PC-9 (cell line): ENCODE results near the gene NALCN. TPM values are rescaled to one million over a fixed set of nuclear protein-coding genes. Genes with fewer than 3 reads are reported as not detected.

Source experiments
- BruUV-seq: library from RNA; stranded (reverse); fragments of 400-500 nt; replicated peaks from 2 replicates; lab custom pipeline; 2021; lab: Mats Ljungman, UMichigan
- CTCF ChIA-PET: fragments of 300-600 bp; sonication (Branson Sonifier 250); formaldehyde crosslinking; loops from one replicate; lab custom pipeline; 2022; ENCODE audit warnings: antibody characterized with exemption; lab: Charles Lee
- POLR2A ChIA-PET: fragments of 300-600 bp; sonication (Branson Sonifier 250); formaldehyde crosslinking; loops from one replicate; lab custom pipeline; 2022; ENCODE audit warnings: antibody characterized with exemption; ENCODE audit not compliant: unreplicated experiment; lab: Charles Lee
- DNase-seq, 2 experiments: peaks; one replicate each; pipeline versions ENCODE4 v3.0.0 to v3.0.0-alpha.2; 2015 to 2022; ENCODE audit warnings: mixed read lengths in 1 of 2
- H2AFZ ChIP-seq: fragments of 200-600 bp; sonication (generic); 2 replicates; pipeline ENCODE4 v1.8.1; 2017; ENCODE audit warnings: antibody characterized with exemption
- H3F3A ChIP-seq: fragments of 200-600 bp; sonication (generic); 2 replicates; pipeline ENCODE4 v1.8.1; 2017; ENCODE audit warnings: antibody characterized with exemption, mild to moderate bottlenecking, low read depth; ENCODE audit not compliant: insufficient read depth
- H3K27ac ChIP-seq: fragments of 200-600 bp; sonication (generic); 2 replicates; pipeline ENCODE4 v1.6.1; 2016; ENCODE audit warnings: mixed run types
- H3K27me3 ChIP-seq: fragments of 200-600 bp; sonication (generic); 2 replicates; pipeline ENCODE4 v1.6.1; 2016; ENCODE audit warnings: low read depth, mixed run types; ENCODE audit not compliant: insufficient read depth
- H3K36me3 ChIP-seq: fragments of 200-600 bp; sonication (generic); 2 replicates; pipeline ENCODE4 v1.6.1; 2016; ENCODE audit warnings: low read depth, mixed run types
- H3K4me1 ChIP-seq: fragments of 200-600 bp; sonication (generic); replicated peaks from 2 replicates; pipeline ENCODE4 v1.6.1; 2016; ENCODE audit warnings: mixed run types; ENCODE audit not compliant: insufficient read depth
- H3K4me2 ChIP-seq: fragments of 200-600 bp; sonication (generic); 2 replicates; pipeline ENCODE4 v1.6.1; 2017; ENCODE audit warnings: mixed run types
- H3K4me3 ChIP-seq: fragments of 200-600 bp; sonication (generic); 2 replicates; pipeline ENCODE4 v1.6.1; 2016; ENCODE audit warnings: mixed run types
- H3K79me2 ChIP-seq: fragments of 200-600 bp; sonication (generic); 2 replicates; pipeline ENCODE4 v1.6.1; 2017; ENCODE audit warnings: low read depth, mixed run types
- H3K9me2 ChIP-seq: fragments of 200-600 bp; sonication (generic); 2 replicates; pipeline ENCODE4 v1.8.1; 2017; ENCODE audit warnings: mild to moderate bottlenecking; ENCODE audit not compliant: insufficient read depth
- H3K9me3 ChIP-seq: fragments of 200-600 bp; sonication (generic); 2 replicates; pipeline ENCODE4 v1.8.1; 2016; ENCODE audit warnings: low read depth; ENCODE audit not compliant: insufficient read depth
- H4K20me1 ChIP-seq: fragments of 200-600 bp; sonication (generic); 2 replicates; pipeline ENCODE4 v1.8.1; 2017; ENCODE audit not compliant: insufficient read depth
- EZH2 ChIP-seq: fragments of 200-600 bp; sonication (generic); IDR thresholded peaks from 2 replicates; pipeline ENCODE4 v1.8.0; 2017; ENCODE audit warnings: antibody characterized with exemption, low read depth
- intact Hi-C: fragments of 100-400 bp; cut with micrococcal nuclease; formaldehyde crosslinking; loops from one replicate; pipeline ENCODE4 v1.10.0; 2022; ENCODE audit not compliant: unreplicated experiment
- total RNA-seq: library from RNA; stranded (reverse); gene quantifications from 2 replicates; pipeline ENCODE4 v1.2.3, GENCODE V29; 2021
- TF ChIP-seq, protein P1 (sequence below): fragments of 200-600 bp; sonication (generic); conservative IDR thresholded peaks from 2 replicates; pipeline ENCODE4 v1.6.1; 2017; ENCODE audit warnings: mixed run types, antibody characterized with exemption, mild to moderate bottlenecking, moderate library complexity

Gene NALCN
- total RNA-seq, 1 experiment from 2014 or later = 7.7 TPM

DNA sequence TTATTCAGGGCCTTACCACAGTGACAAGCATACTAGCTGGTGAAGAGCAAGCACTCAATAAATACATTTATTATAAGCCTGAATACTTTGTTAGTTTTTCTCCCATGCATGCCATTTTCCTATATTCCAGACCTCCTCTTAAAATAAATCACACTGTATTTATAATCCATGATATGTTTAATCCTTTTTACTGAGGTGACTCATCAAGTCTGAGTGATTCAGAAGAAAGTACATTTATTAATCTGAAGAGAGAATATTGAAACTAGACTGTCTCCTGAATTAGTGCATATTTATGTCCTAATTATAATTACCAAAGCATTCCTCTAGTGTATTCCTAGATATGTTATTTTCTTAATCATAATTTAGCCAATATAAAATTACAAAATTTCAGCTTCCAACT lies 323.3 kb downstream of the NALCN start:
- no peaks in the 10 kb centered on the region for H3F3A ChIP-seq
- BruUV-seq = no TSS peak
- ChIA-PET CTCF (no interaction called here), POLR2A (interaction anchor here (0.7 kb wide), 1 partner anchor 284 kb away, joined by 4 read pairs; no protein-coding TSS in a partner anchor)
- no peak for TF ChIP-seq EZH2
- TF ChIP-seq, protein P1, sequence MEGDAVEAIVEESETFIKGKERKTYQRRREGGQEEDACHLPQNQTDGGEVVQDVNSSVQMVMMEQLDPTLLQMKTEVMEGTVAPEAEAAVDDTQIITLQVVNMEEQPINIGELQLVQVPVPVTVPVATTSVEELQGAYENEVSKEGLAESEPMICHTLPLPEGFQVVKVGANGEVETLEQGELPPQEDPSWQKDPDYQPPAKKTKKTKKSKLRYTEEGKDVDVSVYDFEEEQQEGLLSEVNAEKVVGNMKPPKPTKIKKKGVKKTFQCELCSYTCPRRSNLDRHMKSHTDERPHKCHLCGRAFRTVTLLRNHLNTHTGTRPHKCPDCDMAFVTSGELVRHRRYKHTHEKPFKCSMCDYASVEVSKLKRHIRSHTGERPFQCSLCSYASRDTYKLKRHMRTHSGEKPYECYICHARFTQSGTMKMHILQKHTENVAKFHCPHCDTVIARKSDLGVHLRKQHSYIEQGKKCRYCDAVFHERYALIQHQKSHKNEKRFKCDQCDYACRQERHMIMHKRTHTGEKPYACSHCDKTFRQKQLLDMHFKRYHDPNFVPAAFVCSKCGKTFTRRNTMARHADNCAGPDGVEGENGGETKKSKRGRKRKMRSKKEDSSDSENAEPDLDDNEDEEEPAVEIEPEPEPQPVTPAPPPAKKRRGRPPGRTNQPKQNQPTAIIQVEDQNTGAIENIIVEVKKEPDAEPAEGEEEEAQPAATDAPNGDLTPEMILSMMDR = no peak
- no peaks in the 10 kb centered on the region for H3K79me2 ChIP-seq
- no peak overlapping the region for H3K4me2 ChIP-seq
- H3K9me3 ChIP-seq = no peaks in the 10 kb centered on the region
- H3K27ac ChIP-seq = no peak overlapping the region
- DNase-seq = no peak
- H3K9me2 ChIP-seq = no peaks in the 10 kb centered on the region
- no peak overlapping the region for H3K4me3 ChIP-seq
- H3K36me3 ChIP-seq = no peaks in the 10 kb centered on the region
- no peaks in the 10 kb centered on the region for H4K20me1 ChIP-seq
- intact Hi-C loops = no loop called here
- no peaks in the 10 kb centered on the region for H3K4me1 ChIP-seq
- H3K27me3 ChIP-seq = no peaks in the 10 kb centered on the region
- H2AFZ ChIP-seq = no peak overlapping the region

GRCh38 chr13:101090287-101090686 lies 326.0 kb downstream of the NALCN start:
- TF ChIP-seq, protein P1 = no peak
- no peak for TF ChIP-seq EZH2
- CTCF ChIA-PET = no interaction called here

DNA sequence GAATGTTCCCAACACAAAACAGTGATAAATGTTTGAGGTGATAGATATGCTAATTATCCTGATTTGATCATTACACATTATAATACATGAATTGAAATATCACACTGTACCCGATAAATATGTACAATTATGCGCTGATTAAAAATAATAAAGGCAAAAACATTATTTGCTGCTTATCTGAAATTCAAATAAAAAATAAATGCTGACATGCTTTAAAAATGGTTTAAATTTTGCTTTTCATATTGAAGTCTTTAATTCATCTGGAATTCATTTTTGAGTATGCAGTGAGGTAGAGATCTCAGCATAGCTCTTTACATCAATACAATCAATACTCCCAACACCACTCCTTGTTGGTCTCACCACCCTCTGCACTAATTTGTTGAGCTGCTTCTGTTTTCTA lies 330.8 kb downstream of the NALCN start:
- no TSS peak for BruUV-seq
- no peak overlapping the region for H3K4me3 ChIP-seq
- H3K27me3 ChIP-seq = no peaks in the 10 kb centered on the region
- intact Hi-C loops = no loop called here
- CTCF ChIA-PET = no interaction called here
- H2AFZ ChIP-seq = no peak overlapping the region
- H3K79me2 ChIP-seq = no peaks in the 10 kb centered on the region
- no peaks in the 10 kb centered on the region for H3K36me3 ChIP-seq
- H3K4me2 ChIP-seq = no peak overlapping the region
- no peaks in the 10 kb centered on the region for H3K4me1 ChIP-seq
- no peaks in the 10 kb centered on the region for H3K9me3 ChIP-seq
- no peak overlapping the region for H3K27ac ChIP-seq
- H3K9me2 ChIP-seq = no peaks in the 10 kb centered on the region
- H4K20me1 ChIP-seq = no peaks in the 10 kb centered on the region
- DNase-seq = no peak
- POLR2A ChIA-PET = no interaction called here
- TF ChIP-seq EZH2 = no peak
- TF ChIP-seq, protein P1 = no peak
- H3F3A ChIP-seq = no peaks in the 10 kb centered on the region

More at GRCh38 chr13:101090287-101090686, 326.0 kb downstream of the NALCN start:
- H3K9me2 ChIP-seq = no peaks in the 10 kb centered on the region
- H2AFZ ChIP-seq = no peak overlapping the region
- BruUV-seq = no TSS peak
- POLR2A ChIA-PET = no interaction called here
- no peaks in the 10 kb centered on the region for H3K4me1 ChIP-seq
- intact Hi-C loops = no loop called here
- no peaks in the 10 kb centered on the region for H3F3A ChIP-seq
- H3K79me2 ChIP-seq = no peaks in the 10 kb centered on the region
- DNase-seq = no peak
- H3K36me3 ChIP-seq = no peaks in the 10 kb centered on the region
- no peaks in the 10 kb centered on the region for H3K9me3 ChIP-seq
- H3K4me3 ChIP-seq = no peak overlapping the region
- no peak overlapping the region for H3K4me2 ChIP-seq
- no peak overlapping the region for H3K27ac ChIP-seq
- H3K27me3 ChIP-seq = no peaks in the 10 kb centered on the region
- H4K20me1 ChIP-seq = no peaks in the 10 kb centered on the region
